Activated naive CD4-positive, alpha-beta T cell treated with anti-CD3 and anti-CD28 coated beads, Interleukin-2, amount 10 ng/mL, durations not matched to agents 7 days and 5 days (primary cell): Measurements from ENCODE around the gene SLC16A3.
A peak's percentile ranks its signal among the peaks of the same experiment; 100 is the strongest.

Experiments used
- CTCF ChIA-PET: fragments of 350-600 bp; sonication (Branson Sonifier 250); formaldehyde crosslinking; loops from one replicate; lab custom pipeline; 2021; ENCODE audit warnings: antibody characterized with exemption; lab: Charles Lee
- DNase-seq: peaks from one replicate; pipeline ENCODE4 v3.0.0-alpha.2; 2020
- H3K27ac Mint-ChIP-seq: one replicate; pipeline ENCODE4 v1.8.0; 2021; ENCODE audit warnings: mild to moderate bottlenecking, moderate library complexity, mixed read lengths
- H3K27me3 Mint-ChIP-seq: one replicate; pipeline ENCODE4 v1.8.0; 2021; ENCODE audit warnings: mild to moderate bottlenecking, mixed read lengths
- H3K36me3 Mint-ChIP-seq: one replicate; pipeline ENCODE4 v1.8.0; 2021; ENCODE audit warnings: mixed read lengths
- H3K4me1 Mint-ChIP-seq: one replicate; pipeline ENCODE4 v1.8.0; 2021; ENCODE audit warnings: mixed read lengths
- H3K4me3 Mint-ChIP-seq: one replicate; pipeline ENCODE4 v1.8.0; 2021; ENCODE audit warnings: mild to moderate bottlenecking, moderate library complexity, mixed read lengths
- H3K9me3 Mint-ChIP-seq: one replicate; pipeline ENCODE4 v1.8.0; 2021; ENCODE audit warnings: mixed read lengths

Gene SLC16A3

GRCh38 chr17:82240506-82241182 lies 11.8 kb downstream of the SLC16A3 start:
- CTCF ChIA-PET = interaction anchor here (0.7 to 0.9 kb wide), 2 partner anchors 109 to 210 kb away, joined by 3 read pairs; no protein-coding TSS in a partner anchor
- peaks cover 60% of the 10 kb centered on the region for H3K4me1 Mint-ChIP-seq
- no peaks in the 10 kb centered on the region for H3K9me3 Mint-ChIP-seq
- H3K4me3 Mint-ChIP-seq = no peak overlapping the region
- peaks cover 41% of the 10 kb centered on the region for H3K36me3 Mint-ChIP-seq
- peak; percentile 31 for DNase-seq
- no peaks in the 10 kb centered on the region for H3K27me3 Mint-ChIP-seq
- H3K27ac Mint-ChIP-seq = peak overlapping the region; percentile 83

DNA sequence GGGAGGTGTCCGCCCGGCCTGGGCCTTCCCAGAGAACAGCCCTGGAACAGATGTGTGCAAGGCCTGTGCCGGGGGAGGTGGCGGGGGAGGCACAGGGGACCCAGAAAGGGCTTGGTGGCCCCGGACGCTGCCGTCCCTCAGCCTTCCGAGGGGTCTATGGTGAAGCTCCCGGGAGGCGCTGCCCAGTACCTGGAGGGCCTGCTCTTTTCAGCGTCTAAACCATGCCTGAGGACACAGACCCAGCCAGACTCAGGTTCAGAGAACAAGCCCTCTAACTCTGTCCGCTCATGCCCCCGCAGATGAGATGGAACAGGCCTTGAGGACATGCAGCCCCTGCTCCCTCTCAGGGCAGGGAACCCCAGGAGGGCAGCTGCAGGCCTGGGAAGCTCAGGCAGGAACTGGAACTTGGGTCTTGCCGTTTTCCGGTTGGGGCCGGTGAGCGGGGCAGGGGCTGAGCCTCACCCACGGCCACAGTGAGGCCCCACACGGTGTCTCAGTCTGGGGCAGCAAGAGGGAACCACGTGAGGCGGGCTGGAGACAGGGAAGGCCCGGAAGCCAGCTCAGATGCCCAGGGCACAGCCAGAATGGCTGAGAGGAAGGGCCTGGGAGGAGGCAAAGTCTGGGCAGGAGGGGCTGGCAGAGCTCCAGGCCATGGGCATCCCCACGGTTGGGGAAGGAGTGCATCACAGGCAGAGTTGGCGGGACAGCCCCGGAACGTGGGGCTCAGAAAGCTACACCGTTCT lies 12.5 kb downstream of the SLC16A3 start:
- Mint-ChIP-seq H3K27me3 (no peaks in the 10 kb centered on the region), H3K4me1 (peaks cover 54% of the 10 kb centered on the region), H3K36me3 (peaks cover 42% of the 10 kb centered on the region), H3K9me3 (no peaks in the 10 kb centered on the region), H3K27ac (peak overlapping the region; percentile 83), H3K4me3 (no peak overlapping the region)
- CTCF ChIA-PET = interaction anchor here (0.7 to 0.9 kb wide), 2 partner anchors 108 to 211 kb away, joined by 3 read pairs; no protein-coding TSS in a partner anchor
- DNase-seq = peak; percentile 30

DNA sequence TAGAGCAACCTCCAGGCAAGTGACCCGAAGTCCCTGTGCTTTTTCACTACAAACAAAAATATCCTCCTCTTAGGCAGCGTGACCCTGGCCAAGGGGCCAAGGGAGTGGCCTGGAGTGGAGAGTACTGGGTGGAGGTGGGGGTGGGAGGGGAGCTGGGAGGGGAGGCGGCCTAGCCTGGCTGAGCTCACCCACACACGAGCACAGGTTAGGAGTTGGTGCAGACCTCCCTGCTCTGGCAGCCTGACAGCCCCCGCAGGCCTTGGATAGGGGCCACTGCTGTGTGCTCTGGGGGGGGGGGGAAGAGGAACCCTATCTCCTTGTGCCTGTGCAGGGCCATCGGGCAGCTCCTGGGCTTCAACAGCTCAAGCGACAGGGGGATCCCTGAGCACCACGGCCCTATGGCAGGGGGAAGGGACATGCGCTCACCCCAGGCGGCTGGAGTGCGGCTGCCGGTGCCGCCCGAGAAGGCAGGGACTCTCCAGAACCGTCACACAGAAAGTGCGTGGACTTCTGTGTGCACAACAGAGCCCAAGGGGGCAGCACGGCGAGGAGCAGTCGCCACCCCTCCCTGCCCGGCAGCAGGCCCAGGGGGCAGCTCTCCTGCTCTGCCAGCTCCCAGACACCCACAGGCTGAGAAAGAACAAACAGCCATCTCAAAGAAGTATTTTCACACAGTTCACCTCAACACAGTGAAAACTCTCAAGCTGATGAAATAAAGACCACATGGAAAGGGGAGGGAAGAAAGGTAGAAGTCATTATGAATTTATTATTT lies 13.3 kb downstream of the SLC16A3 start:
- Mint-ChIP-seq H3K4me1 (peaks cover 50% of the 10 kb centered on the region), H3K27me3 (no peaks in the 10 kb centered on the region), H3K9me3 (no peaks in the 10 kb centered on the region), H3K4me3 (no peak overlapping the region), H3K36me3 (peaks cover 45% of the 10 kb centered on the region), H3K27ac (peak overlapping the region; percentile 68)
- CTCF ChIA-PET = interaction anchor here (0.7 to 1.1 kb wide), 4 partner anchors 10 to 106 kb away, joined by 3 read pairs; no protein-coding TSS in a partner anchor
- DNase-seq = no peak

DNA sequence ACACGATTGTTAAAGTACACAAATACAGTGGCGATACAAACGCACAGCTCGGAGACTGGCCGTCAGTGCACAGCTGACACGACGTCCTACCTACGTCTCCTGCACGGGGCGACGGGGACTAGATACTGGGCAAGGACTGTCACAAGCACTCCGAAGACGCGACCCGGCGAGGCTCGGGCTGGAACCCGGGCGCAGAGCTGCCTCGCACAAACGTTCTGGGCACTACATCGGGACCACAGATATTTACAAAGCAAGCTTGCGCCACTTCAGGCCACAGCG lies 13.8 kb downstream of the SLC16A3 start:
- Mint-ChIP-seq H3K36me3 (peaks cover 46% of the 10 kb centered on the region), H3K4me3 (no peak overlapping the region), H3K27ac (peak overlapping the region; percentile 4), H3K9me3 (no peaks in the 10 kb centered on the region), H3K27me3 (no peaks in the 10 kb centered on the region), H3K4me1 (peaks cover 49% of the 10 kb centered on the region)
- CTCF ChIA-PET = interaction anchor here (0.7 to 1.1 kb wide), 4 partner anchors 11 to 106 kb away, joined by 3 read pairs; no protein-coding TSS in a partner anchor
- no peak for DNase-seq

DNA sequence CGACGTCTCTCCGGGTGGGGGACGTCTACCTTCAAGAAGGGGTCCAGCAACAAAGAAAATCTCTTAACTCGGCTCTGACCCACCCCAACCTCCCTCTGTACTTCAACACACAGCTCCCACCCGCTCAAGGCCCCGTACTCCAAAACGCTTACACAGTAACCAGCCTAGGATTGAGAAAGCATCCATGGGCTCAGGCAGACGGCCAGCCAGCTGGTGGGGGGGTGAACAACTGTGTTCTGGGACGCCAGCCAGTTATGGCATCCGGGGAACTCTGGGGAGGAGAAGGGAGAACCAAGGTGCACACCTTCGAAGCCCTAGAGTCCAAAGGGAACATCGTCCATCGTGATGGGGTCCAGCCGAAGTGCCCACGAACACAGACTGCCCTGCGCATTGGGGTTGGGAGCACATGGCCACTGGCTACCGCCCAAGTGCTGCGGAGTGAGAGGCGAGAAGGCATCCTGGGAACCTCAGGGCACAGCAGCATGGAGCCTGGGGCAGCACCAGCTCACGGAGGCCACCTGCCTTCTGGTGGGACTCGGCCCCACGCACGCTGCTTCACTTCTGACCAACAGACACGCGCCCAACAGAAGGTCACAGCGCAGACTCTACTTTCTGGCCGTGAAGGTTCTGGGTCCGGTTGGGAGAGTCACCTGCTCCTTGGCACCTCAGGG lies 14.3 kb downstream of the SLC16A3 start:
- no peak for DNase-seq
- Mint-ChIP-seq H3K27ac (no peak overlapping the region), H3K9me3 (no peaks in the 10 kb centered on the region), H3K27me3 (no peaks in the 10 kb centered on the region), H3K4me1 (peaks cover 49% of the 10 kb centered on the region), H3K36me3 (peaks cover 50% of the 10 kb centered on the region), H3K4me3 (no peak overlapping the region)
- CTCF ChIA-PET = interaction anchor here (0.8 to 1.1 kb wide), 3 partner anchors 11 to 110 kb away, joined by 3 read pairs; no protein-coding TSS in a partner anchor

GRCh38 chr17:82243648-82244412 lies 15.0 kb downstream of the SLC16A3 start:
- CTCF ChIA-PET = interaction anchor here (0.8 to 1.1 kb wide), 3 partner anchors 8 to 109 kb away, joined by 3 read pairs; partner anchors contain the start of gene CD7
- Mint-ChIP-seq H3K36me3 (peaks cover 51% of the 10 kb centered on the region), H3K9me3 (no peaks in the 10 kb centered on the region), H3K4me1 (peaks cover 42% of the 10 kb centered on the region), H3K4me3 (no peak overlapping the region), H3K27ac (peak overlapping the region; percentile 86), H3K27me3 (no peaks in the 10 kb centered on the region)
- DNase-seq = peak; percentile 21

DNA sequence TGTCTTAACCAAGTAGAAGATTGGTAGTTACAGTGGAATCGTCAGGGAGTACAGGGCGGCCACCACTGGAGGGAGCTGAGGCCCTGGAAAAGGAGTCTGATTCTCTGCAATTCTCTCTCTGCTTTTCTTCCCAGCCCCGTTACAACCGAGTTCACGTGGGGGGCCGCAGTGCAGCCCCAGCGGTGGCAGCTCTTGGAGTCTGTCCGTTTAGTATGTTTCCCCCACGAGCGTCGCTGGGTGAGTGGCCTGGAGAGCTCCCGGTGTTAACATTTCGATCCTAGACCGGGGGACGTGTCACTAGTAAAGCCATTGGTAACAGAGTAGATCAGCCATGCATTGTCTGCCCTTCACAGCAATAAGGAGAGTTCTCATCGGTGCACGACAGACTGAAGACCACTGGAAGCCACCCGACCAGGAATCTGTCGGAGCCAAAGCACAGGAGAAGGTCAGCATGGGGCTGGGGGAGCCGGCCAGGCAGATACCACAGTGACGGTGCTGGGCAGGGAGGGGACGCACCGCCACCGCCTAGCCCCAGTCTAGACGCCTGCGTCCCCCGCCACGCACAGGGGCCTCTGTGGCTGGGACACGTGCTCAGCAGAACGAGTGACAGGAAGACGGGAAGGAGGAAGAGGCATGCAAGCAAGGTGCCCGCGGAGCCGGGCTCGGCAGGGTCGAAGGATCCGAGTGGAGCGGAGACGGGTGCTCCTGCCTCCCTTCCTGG lies 15.7 kb downstream of the SLC16A3 start:
- H3K36me3 Mint-ChIP-seq = peaks cover 52% of the 10 kb centered on the region
- DNase-seq = peak; percentile 60
- H3K4me3 Mint-ChIP-seq = no peak overlapping the region
- H3K27me3 Mint-ChIP-seq = no peaks in the 10 kb centered on the region
- CTCF ChIA-PET = interaction anchor here (0.9 to 1.5 kb wide), 4 partner anchors 9 to 77 kb away, joined by 3 read pairs; partner anchors contain the start of gene CD7
- H3K27ac Mint-ChIP-seq = peak overlapping the region; percentile 86
- peaks cover 34% of the 10 kb centered on the region for H3K4me1 Mint-ChIP-seq
- no peaks in the 10 kb centered on the region for H3K9me3 Mint-ChIP-seq

- Mint-ChIP-seq H3K27ac (peak overlapping the region; percentile 65), H3K36me3 (peaks cover 52% of the 10 kb centered on the region), H3K4me3 (no peak overlapping the region), H3K9me3 (no peaks in the 10 kb centered on the region), H3K27me3 (no peaks in the 10 kb centered on the region), H3K4me1 (peaks cover 26% of the 10 kb centered on the region)
- CTCF ChIA-PET = interaction anchor here (1.0 to 1.5 kb wide), 3 partner anchors 54 to 76 kb away, joined by 3 read pairs; partner anchors contain the start of gene CD7
- peak; percentile 21 for DNase-seq
Observed at GRCh38 chr17:82245134-82246039, 16.5 kb downstream of the SLC16A3 start.

- no peaks in the 10 kb centered on the region for H3K27me3 Mint-ChIP-seq
- no peak overlapping the region for H3K4me3 Mint-ChIP-seq
- peaks cover 49% of the 10 kb centered on the region for H3K36me3 Mint-ChIP-seq
- peak overlapping the region; percentile 42 for H3K27ac Mint-ChIP-seq
- no peaks in the 10 kb centered on the region for H3K9me3 Mint-ChIP-seq
- CTCF ChIA-PET = interaction anchor here (1.2 to 1.5 kb wide), 2 partner anchors 71 to 75 kb away, joined by 3 read pairs; partner anchors contain the start of gene CD7
- DNase-seq = no peak
- H3K4me1 Mint-ChIP-seq = peaks cover 20% of the 10 kb centered on the region
Observed at GRCh38 chr17:82246040-82246364, 17.2 kb downstream of the SLC16A3 start.

GRCh38 chr17:82246365-82247181 lies 17.7 kb downstream of the SLC16A3 start:
- peaks cover 54% of the 10 kb centered on the region for H3K36me3 Mint-ChIP-seq
- H3K4me1 Mint-ChIP-seq = peaks cover 14% of the 10 kb centered on the region
- H3K4me3 Mint-ChIP-seq = no peak overlapping the region
- peak overlapping the region; percentile 65 for H3K27ac Mint-ChIP-seq
- H3K27me3 Mint-ChIP-seq = no peaks in the 10 kb centered on the region
- CTCF ChIA-PET = interaction anchor here (1.2 to 1.5 kb wide), 3 partner anchors 71 to 104 kb away, joined by 3 read pairs; partner anchors contain the start of gene CD7
- H3K9me3 Mint-ChIP-seq = no peaks in the 10 kb centered on the region
- DNase-seq = no peak

GRCh38 chr17:82247182-82247823 lies 18.5 kb downstream of the SLC16A3 start:
- H3K4me1 Mint-ChIP-seq = peaks cover 13% of the 10 kb centered on the region
- no peak overlapping the region for H3K4me3 Mint-ChIP-seq
- H3K36me3 Mint-ChIP-seq = peaks cover 62% of the 10 kb centered on the region
- CTCF ChIA-PET = interaction anchor here (1.2 kb wide), 1 partner anchor 104 kb away, joined by 3 read pairs; no protein-coding TSS in a partner anchor
- H3K9me3 Mint-ChIP-seq = no peaks in the 10 kb centered on the region
- no peaks in the 10 kb centered on the region for H3K27me3 Mint-ChIP-seq
- DNase-seq = no peak
- H3K27ac Mint-ChIP-seq = peak overlapping the region; percentile 49
